ENCODE results near the gene BORCS6. TPM values are rescaled to one million over a fixed set of nuclear protein-coding genes. Genes with fewer than 3 reads are reported as not detected.
A peak's percentile ranks its signal among the peaks of the same experiment; 100 is the strongest.

Gene BORCS6
- total and polyA plus RNA-seq, 2 of the 13 experiments (the other 11 are each of a cell fraction or from before 2014, with no cell fraction given), result 2.0 to 5.1 TPM

DNA sequence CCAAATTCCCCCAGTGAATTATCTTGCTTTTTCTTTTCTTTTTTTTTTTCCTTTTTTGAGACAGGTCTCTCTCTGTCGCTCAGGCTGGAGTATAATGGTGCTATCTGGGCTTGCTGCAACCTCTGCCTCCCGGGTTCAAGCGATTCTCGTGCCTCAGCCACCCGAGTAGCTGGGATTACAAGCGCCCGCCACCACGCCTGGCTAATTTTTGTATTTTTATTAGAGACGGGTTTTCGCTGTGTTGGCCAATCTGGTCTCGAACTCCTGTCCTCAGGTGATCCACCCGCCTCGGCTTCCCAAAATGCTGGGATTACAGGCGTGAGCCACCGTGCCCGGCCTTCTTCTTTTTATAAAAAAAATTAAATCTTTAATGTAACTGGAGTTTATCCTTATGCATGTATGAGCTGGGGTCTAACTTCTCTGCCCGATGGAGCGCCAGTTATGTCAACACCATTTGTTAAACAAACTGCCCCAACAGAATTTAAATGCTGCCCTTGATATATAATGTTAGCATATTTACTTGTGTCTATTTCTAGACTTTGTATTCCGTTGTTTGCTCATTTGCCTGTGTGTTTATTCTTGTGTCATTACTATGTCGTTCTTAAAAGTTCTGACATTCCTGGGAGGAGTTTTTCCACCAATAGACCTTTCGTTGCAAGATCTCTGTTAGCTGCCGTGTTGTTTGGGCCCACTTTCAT, 20.9 kb upstream of the BORCS6 start (continued):
- no peak for TF ChIP-seq ZNF839 (CRISPR knock-in tag; IDR thresholded peaks at IDR 0.05; ENCODE audit: borderline replicate concordance)
- peak; percentile 45 for TF ChIP-seq FOXK1 (CRISPR knock-in tag; IDR thresholded peaks at IDR 0.05; ENCODE audit: borderline replicate concordance, low read depth)
- TF ChIP-seq THAP11 (CRISPR knock-in tag; IDR thresholded peaks at IDR 0.05), result 0 out of 2 replicates have a peak, but pooled peaks have one; percentile 5
- no peak for TF ChIP-seq NFRKB (IDR thresholded peaks at IDR 0.05)
- no peak for TF ChIP-seq ZNF225 (CRISPR knock-in tag; IDR thresholded peaks at IDR 0.05)
- TF ChIP-seq ZSCAN29 (CRISPR knock-in tag; conservative IDR thresholded peaks at IDR 0.05), result no peak
- no peak for TF ChIP-seq KLF12 (CRISPR knock-in tag; IDR thresholded peaks at IDR 0.05; ENCODE audit: borderline replicate concordance)
- TF ChIP-seq ZNF563 (CRISPR knock-in tag; IDR thresholded peaks at IDR 0.05), result no peak
- TF ChIP-seq WIZ (CRISPR knock-in tag; IDR thresholded peaks at IDR 0.05), result no peak
- no peak for TF ChIP-seq MLLT10 (CRISPR knock-in tag; IDR thresholded peaks at IDR 0.05)
- no peak for TF ChIP-seq GATA4 (IDR thresholded peaks at IDR 0.05; ENCODE audit: borderline replicate concordance, low read depth)
- no peak for TF ChIP-seq CENPT (CRISPR knock-in tag; IDR thresholded peaks at IDR 0.05; ENCODE audit: low read depth)
- TF ChIP-seq, protein P1, sequence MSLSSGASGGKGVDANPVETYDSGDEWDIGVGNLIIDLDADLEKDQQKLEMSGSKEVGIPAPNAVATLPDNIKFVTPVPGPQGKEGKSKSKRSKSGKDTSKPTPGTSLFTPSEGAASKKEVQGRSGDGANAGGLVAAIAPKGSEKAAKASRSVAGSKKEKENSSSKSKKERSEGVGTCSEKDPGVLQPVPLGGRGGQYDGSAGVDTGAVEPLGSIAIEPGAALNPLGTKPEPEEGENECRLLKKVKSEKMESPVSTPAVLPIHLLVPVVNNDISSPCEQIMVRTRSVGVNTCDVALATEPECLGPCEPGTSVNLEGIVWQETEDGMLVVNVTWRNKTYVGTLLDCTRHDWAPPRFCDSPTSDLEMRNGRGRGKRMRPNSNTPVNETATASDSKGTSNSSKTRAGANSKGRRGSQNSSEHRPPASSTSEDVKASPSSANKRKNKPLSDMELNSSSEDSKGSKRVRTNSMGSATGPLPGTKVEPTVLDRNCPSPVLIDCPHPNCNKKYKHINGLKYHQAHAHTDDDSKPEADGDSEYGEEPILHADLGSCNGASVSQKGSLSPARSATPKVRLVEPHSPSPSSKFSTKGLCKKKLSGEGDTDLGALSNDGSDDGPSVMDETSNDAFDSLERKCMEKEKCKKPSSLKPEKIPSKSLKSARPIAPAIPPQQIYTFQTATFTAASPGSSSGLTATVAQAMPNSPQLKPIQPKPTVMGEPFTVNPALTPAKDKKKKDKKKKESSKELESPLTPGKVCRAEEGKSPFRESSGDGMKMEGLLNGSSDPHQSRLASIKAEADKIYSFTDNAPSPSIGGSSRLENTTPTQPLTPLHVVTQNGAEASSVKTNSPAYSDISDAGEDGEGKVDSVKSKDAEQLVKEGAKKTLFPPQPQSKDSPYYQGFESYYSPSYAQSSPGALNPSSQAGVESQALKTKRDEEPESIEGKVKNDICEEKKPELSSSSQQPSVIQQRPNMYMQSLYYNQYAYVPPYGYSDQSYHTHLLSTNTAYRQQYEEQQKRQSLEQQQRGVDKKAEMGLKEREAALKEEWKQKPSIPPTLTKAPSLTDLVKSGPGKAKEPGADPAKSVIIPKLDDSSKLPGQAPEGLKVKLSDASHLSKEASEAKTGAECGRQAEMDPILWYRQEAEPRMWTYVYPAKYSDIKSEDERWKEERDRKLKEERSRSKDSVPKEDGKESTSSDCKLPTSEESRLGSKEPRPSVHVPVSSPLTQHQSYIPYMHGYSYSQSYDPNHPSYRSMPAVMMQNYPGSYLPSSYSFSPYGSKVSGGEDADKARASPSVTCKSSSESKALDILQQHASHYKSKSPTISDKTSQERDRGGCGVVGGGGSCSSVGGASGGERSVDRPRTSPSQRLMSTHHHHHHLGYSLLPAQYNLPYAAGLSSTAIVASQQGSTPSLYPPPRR (CRISPR knock-in tag; IDR thresholded peaks at IDR 0.05; ENCODE audit: borderline replicate concordance), result peak; percentile 72; the same call in 1 of the 2 replicates
- TF ChIP-seq, protein P2, sequence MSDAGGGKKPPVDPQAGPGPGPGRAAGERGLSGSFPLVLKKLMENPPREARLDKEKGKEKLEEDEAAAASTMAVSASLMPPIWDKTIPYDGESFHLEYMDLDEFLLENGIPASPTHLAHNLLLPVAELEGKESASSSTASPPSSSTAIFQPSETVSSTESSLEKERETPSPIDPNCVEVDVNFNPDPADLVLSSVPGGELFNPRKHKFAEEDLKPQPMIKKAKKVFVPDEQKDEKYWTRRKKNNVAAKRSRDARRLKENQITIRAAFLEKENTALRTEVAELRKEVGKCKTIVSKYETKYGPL (CRISPR knock-in tag; IDR thresholded peaks at IDR 0.05), result no peak
- no peak for TF ChIP-seq ZKSCAN1 (IDR thresholded peaks at IDR 0.05; ENCODE audit: low read length)
- TF ChIP-seq RFX1 (IDR thresholded peaks at IDR 0.05), result no peak
- TF ChIP-seq ZNF737 (CRISPR knock-in tag; IDR thresholded peaks at IDR 0.05; ENCODE audit: borderline replicate concordance), result no peak
- peak; percentile 65 for TF ChIP-seq ATF7 (IDR thresholded peaks at IDR 0.05)
- TF ChIP-seq ATF7 (CRISPR knock-in tag; IDR thresholded peaks at IDR 0.05), result no peak
- TF ChIP-seq SMARCC2 (IDR thresholded peaks at IDR 0.05), result no peak
- TF ChIP-seq KLF16 (CRISPR knock-in tag; IDR thresholded peaks at IDR 0.05), result no peak; a peak in 1 of 4 replicates
- TF ChIP-seq ZMYM4 (CRISPR knock-in tag; IDR thresholded peaks at IDR 0.05), result no peak
- TF ChIP-seq, protein P3, sequence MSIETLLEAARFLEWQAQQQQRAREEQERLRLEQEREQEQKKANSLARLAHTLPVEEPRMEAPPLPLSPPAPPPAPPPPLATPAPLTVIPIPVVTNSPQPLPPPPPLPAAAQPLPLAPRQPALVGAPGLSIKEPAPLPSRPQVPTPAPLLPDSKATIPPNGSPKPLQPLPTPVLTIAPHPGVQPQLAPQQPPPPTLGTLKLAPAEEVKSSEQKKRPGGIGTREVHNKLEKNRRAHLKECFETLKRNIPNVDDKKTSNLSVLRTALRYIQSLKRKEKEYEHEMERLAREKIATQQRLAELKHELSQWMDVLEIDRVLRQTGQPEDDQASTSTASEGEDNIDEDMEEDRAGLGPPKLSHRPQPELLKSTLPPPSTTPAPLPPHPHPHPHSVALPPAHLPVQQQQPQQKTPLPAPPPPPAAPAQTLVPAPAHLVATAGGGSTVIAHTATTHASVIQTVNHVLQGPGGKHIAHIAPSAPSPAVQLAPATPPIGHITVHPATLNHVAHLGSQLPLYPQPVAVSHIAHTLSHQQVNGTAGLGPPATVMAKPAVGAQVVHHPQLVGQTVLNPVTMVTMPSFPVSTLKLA (IDR thresholded peaks at IDR 0.05), result peak; percentile 9; the same call in 1 of the 2 replicates
- TF ChIP-seq ZNF660 (CRISPR knock-in tag; IDR thresholded peaks at IDR 0.05; ENCODE audit: borderline replicate concordance, low read depth), result no peak
- TF ChIP-seq, protein P4, sequence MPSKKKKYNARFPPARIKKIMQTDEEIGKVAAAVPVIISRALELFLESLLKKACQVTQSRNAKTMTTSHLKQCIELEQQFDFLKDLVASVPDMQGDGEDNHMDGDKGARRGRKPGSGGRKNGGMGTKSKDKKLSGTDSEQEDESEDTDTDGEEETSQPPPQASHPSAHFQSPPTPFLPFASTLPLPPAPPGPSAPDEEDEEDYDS (CRISPR knock-in tag; IDR thresholded peaks at IDR 0.05), result no peak

Measured in HepG2 (cell line).